Cardiac fibroblast (primary cell): ENCODE results near the gene FAM83C.

Experiments
- DNase-seq, 2 donors: peaks; one replicate each; pipeline versions ENCODE4 v3.0.0 to v3.0.0-alpha.2; 2010; ENCODE audit warnings: low read depth in 2 of 2
- H3K4me3 ChIP-seq, 2 donors: replicated peaks in 1 of 2; 1 replicate in 1 of 2; 2 replicates in 1 of 2; pipeline ENCODE4 v1.5.1; 2011; ENCODE audit warnings: low read depth in 2 of 2, low read length in 2 of 2, mild to moderate bottlenecking in 2 of 2, moderate library complexity in 1 of 2
- CTCF ChIP-seq: IDR thresholded peaks from one replicate; pipeline ENCODE4 v1.5.1; 2011; ENCODE audit warnings: low read depth, mild to moderate bottlenecking, low read length, inconsistent platforms

FAM83C gene

GRCh38 chr20:35291654-35292503 lies at the start of gene FAM83C:
Gene FAM83C (minus strand): TSS chr20:35292425. CDS start chr20:35292304, 121 bp downstream.
- no peak for TF ChIP-seq CTCF
- DNase-seq = no peak
- no peak within 1 kb of the TSS for H3K4me3 ChIP-seq

- H3K4me3 ChIP-seq = no peak overlapping the region
- TF ChIP-seq CTCF = no peak
- peak in 1 of 2 donors; percentile 28 for DNase-seq
These were observed 49.3 kb upstream of the FAM83C start for GRCh38 chr20:35341366-35342028.

GRCh38 chr20:35340436-35340835 lies 48.2 kb upstream of the FAM83C start:
- H3K4me3 ChIP-seq = no peak overlapping the region
- DNase-seq = no peak
- no peak for TF ChIP-seq CTCF

- no peak for TF ChIP-seq CTCF
- no peak for DNase-seq
These were observed 47.4 kb upstream of the FAM83C start for GRCh38 chr20:35339636-35340035.

GRCh38 chr20:35339007-35339406 lies 46.8 kb upstream of the FAM83C start:
- no peak overlapping the region for H3K4me3 ChIP-seq
- DNase-seq = peak; percentile 76 to 81
- no peak for TF ChIP-seq CTCF

More at GRCh38 chr20:35339636-35340035, 47.4 kb upstream of the FAM83C start:
- H3K4me3 ChIP-seq = no peak overlapping the region

- no peak for TF ChIP-seq CTCF
- H3K4me3 ChIP-seq = no peak overlapping the region
- DNase-seq = peak in 1 of 2 donors; percentile 27
These were observed 42.3 kb upstream of the FAM83C start for GRCh38 chr20:35334311-35335101.
